ENCODE data around the gene PCBP4. TPM values are rescaled to one million over a fixed set of nuclear protein-coding genes. Genes with fewer than 3 reads are reported as not detected.

Gene PCBP4
- polyA plus RNA-seq, 3 donors: 0.09 to 1.3 (median 0.22) TPM

DNA sequence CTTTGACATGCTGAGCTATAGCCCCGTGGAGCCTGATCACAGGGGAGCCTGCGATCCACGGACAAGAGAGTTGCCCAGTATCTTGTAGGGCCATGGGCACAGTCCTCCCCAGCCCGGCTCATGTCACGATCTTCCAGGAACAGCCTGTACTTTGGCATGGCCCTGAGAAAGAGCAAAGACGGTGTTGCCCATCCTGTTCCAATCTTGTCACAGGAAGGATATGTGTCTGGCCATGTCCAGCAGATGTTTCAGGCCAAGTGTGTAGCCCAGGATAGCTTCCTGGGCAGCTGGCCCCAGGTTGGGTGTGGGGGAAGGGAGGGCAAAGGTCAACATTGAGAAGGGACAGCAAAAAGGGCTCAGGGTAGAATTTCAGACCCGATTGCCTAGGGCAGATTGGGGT, 45.4 kb upstream of the PCBP4 start:
- no peaks in the 10 kb centered on the region for H3K27me3 ChIP-seq (ENCODE audit: control insufficient read depth in 2 of 2, insufficient read depth in 2 of 2, low read length in 2 of 2)
- Mint-ChIP-seq H3K27me3 (ENCODE audit: low read depth in 3 of 3) (peaks cover 0 to 4% (median 1%) of the 10 kb centered on the region in 3 donors), H3K4me3 (no peak overlapping the region), H3K36me3 (no peaks in the 10 kb centered on the region), H3K9me3 (no peaks in the 10 kb centered on the region), H3K27ac (peak overlapping the region in 1 of 7 donors; percentile 28), H3K4me1 (peaks cover 4% of the 10 kb centered on the region)
- H3K4me2 ChIP-seq (replicated peaks; ENCODE audit: extremely low read depth, low read length, poor library complexity, severe bottlenecking): no peak overlapping the region
- no peak overlapping the region for H3K9ac ChIP-seq (ENCODE audit: insufficient read depth, low read length, poor library complexity, severe bottlenecking)
- H2AFZ ChIP-seq (ENCODE audit: insufficient read depth, low read depth, low read length, poor library complexity, severe bottlenecking): no peak overlapping the region
- no peaks in the 10 kb centered on the region for H3K36me3 ChIP-seq (replicated peaks in 1 of 2; ENCODE audit: control insufficient read depth in 1 of 2, insufficient read depth in 2 of 2, low read length in 2 of 2)
- DNase-seq: no peak
- H3K9me3 ChIP-seq (replicated peaks in 1 of 2; ENCODE audit: control insufficient read depth in 1 of 2, insufficient read depth in 1 of 2, low read length in 2 of 2): no peaks in the 10 kb centered on the region
- no peaks in the 10 kb centered on the region for H3K79me2 ChIP-seq (ENCODE audit: insufficient read depth, low read length)
- no peak overlapping the region for H3K27ac ChIP-seq (ENCODE audit: low read depth in 1 of 2, low read length in 2 of 2)
- WGBS (ENCODE audit: insufficient coverage): 75% methylated on average over 6 of the region's 7 CpGs
- intact Hi-C loops (cut with micrococcal nuclease): no loop called here
- no peak overlapping the region for H3K4me3 ChIP-seq (replicated peaks in 1 of 3; ENCODE audit: low read depth in 2 of 3, low read length in 3 of 3)
- TF ChIP-seq, protein P1, sequence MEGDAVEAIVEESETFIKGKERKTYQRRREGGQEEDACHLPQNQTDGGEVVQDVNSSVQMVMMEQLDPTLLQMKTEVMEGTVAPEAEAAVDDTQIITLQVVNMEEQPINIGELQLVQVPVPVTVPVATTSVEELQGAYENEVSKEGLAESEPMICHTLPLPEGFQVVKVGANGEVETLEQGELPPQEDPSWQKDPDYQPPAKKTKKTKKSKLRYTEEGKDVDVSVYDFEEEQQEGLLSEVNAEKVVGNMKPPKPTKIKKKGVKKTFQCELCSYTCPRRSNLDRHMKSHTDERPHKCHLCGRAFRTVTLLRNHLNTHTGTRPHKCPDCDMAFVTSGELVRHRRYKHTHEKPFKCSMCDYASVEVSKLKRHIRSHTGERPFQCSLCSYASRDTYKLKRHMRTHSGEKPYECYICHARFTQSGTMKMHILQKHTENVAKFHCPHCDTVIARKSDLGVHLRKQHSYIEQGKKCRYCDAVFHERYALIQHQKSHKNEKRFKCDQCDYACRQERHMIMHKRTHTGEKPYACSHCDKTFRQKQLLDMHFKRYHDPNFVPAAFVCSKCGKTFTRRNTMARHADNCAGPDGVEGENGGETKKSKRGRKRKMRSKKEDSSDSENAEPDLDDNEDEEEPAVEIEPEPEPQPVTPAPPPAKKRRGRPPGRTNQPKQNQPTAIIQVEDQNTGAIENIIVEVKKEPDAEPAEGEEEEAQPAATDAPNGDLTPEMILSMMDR (IDR thresholded peaks at IDR 0.05): no peak
- H3K4me1 ChIP-seq (ENCODE audit: control insufficient read depth in 1 of 2, insufficient read depth in 2 of 2, low read length in 2 of 2): no peaks in the 10 kb centered on the region
- no peaks in the 10 kb centered on the region for H4K20me1 ChIP-seq (ENCODE audit: insufficient read depth, low read length)

- no peaks in the 10 kb centered on the region for H3K27me3 ChIP-seq (ENCODE audit: control insufficient read depth in 2 of 2, insufficient read depth in 2 of 2, low read length in 2 of 2)
- intact Hi-C loops (cut with micrococcal nuclease): no loop called here
- H3K4me2 ChIP-seq (replicated peaks; ENCODE audit: extremely low read depth, low read length, poor library complexity, severe bottlenecking): no peak overlapping the region
- H3K36me3 ChIP-seq (replicated peaks in 1 of 2; ENCODE audit: control insufficient read depth in 1 of 2, insufficient read depth in 2 of 2, low read length in 2 of 2): no peaks in the 10 kb centered on the region
- Mint-ChIP-seq H3K27me3 (ENCODE audit: low read depth in 3 of 3) (peaks cover 0 to 1% (median 1%) of the 10 kb centered on the region in 3 donors), H3K27ac (no peak overlapping the region), H3K4me3 (no peak overlapping the region), H3K4me1 (peaks cover 18% of the 10 kb centered on the region), H3K36me3 (no peaks in the 10 kb centered on the region), H3K9me3 (no peaks in the 10 kb centered on the region)
- TF ChIP-seq, protein P1 (IDR thresholded peaks at IDR 0.05): no peak
- H3K9me3 ChIP-seq (replicated peaks in 1 of 2; ENCODE audit: control insufficient read depth in 1 of 2, insufficient read depth in 1 of 2, low read length in 2 of 2): no peaks in the 10 kb centered on the region
- H3K4me3 ChIP-seq (replicated peaks in 1 of 3; ENCODE audit: low read depth in 2 of 3, low read length in 3 of 3): no peak overlapping the region
- no peaks in the 10 kb centered on the region for H3K79me2 ChIP-seq (ENCODE audit: insufficient read depth, low read length)
- no peak overlapping the region for H3K9ac ChIP-seq (ENCODE audit: insufficient read depth, low read length, poor library complexity, severe bottlenecking)
- peaks cover 15 to 17% of the 10 kb centered on the region in 2 donors for H3K4me1 ChIP-seq (ENCODE audit: control insufficient read depth in 1 of 2, insufficient read depth in 2 of 2, low read length in 2 of 2)
- no peak overlapping the region for H2AFZ ChIP-seq (ENCODE audit: insufficient read depth, low read depth, low read length, poor library complexity, severe bottlenecking)
- no peaks in the 10 kb centered on the region for H4K20me1 ChIP-seq (ENCODE audit: insufficient read depth, low read length)
- DNase-seq: no peak
- no peak overlapping the region for H3K27ac ChIP-seq (ENCODE audit: low read depth in 1 of 2, low read length in 2 of 2)
Measured at GRCh38 chr3:52010431-52010830, 43.2 kb upstream of the PCBP4 start.

Data from CD14-positive monocyte (primary cell).